ENCODE data around the gene ZNF507.
A peak's percentile ranks its signal among the peaks of the same experiment; 100 is the strongest.
"Not testable (repeated sequence)": the region's sequence is repeated elsewhere in the genome, so short reads cannot be mapped to it uniquely, and the experiment has no call there.

The ZNF507 gene

GRCh38 chr19:32368787-32369186, 23.4 kb downstream of the ZNF507 start:
- DNase-seq (ENCODE audit: low read depth), result no peak

GRCh38 chr19:32372726-32373517, 27.5 kb downstream of the ZNF507 start:
- DNase-seq (ENCODE audit: low read depth), result no peak

- DNase-seq (ENCODE audit: low read depth), result peak; percentile 100
These were observed 28.3 kb downstream of the ZNF507 start for GRCh38 chr19:32373585-32374295.

GRCh38 chr19:32374362-32374761, 29.0 kb downstream of the ZNF507 start:
- not testable (repeated sequence) for DNase-seq (ENCODE audit: low read depth)

- DNase-seq (ENCODE audit: low read depth), result not testable (repeated sequence)
These were observed 31.7 kb downstream of the ZNF507 start for GRCh38 chr19:32377088-32377487.

GRCh38 chr19:32380269-32380668, 34.9 kb downstream of the ZNF507 start:
- DNase-seq (ENCODE audit: low read depth), result no peak

GRCh38 chr19:32387701-32388392, 42.4 kb downstream of the ZNF507 start:
- peak; percentile 65 for DNase-seq (ENCODE audit: low read depth)

- no peak for DNase-seq (ENCODE audit: low read depth)
These were observed 43.0 kb downstream of the ZNF507 start for GRCh38 chr19:32388393-32388855.

- DNase-seq (ENCODE audit: low read depth), result no peak
These were observed 47.5 kb downstream of the ZNF507 start for GRCh38 chr19:32392901-32393300.

GRCh38 chr19:32396046-32396652, 50.7 kb downstream of the ZNF507 start:
- DNase-seq (ENCODE audit: low read depth), result no peak

- peak; percentile 79 for DNase-seq (ENCODE audit: low read depth)
These were observed 52.3 kb downstream of the ZNF507 start for GRCh38 chr19:32397671-32398101.

- DNase-seq (ENCODE audit: low read depth), result no peak
These were observed 56.6 kb downstream of the ZNF507 start for GRCh38 chr19:32401992-32402391.

- DNase-seq (ENCODE audit: low read depth), result no peak
These were observed 58.0 kb downstream of the ZNF507 start for GRCh38 chr19:32403291-32403995.

- DNase-seq (ENCODE audit: low read depth), result peak; percentile 25
These were observed 59.0 kb downstream of the ZNF507 start for GRCh38 chr19:32404213-32404932.

GRCh38 chr19:32404933-32405430, 59.6 kb downstream of the ZNF507 start:
- DNase-seq (ENCODE audit: low read depth), result peak; percentile 35

- peak; percentile 91 for DNase-seq (ENCODE audit: low read depth)
These were observed 60.2 kb downstream of the ZNF507 start, which contains the start of gene DPY19L3 for GRCh38 chr19:32405431-32406160. Gene DPY19L3 (plus strand): TSS chr19:32405770. CDS start chr19:32408254, 2,484 bp downstream.

GRCh38 chr19:32406161-32407003, 61.0 kb downstream of the ZNF507 start:
- peak; percentile 19 for DNase-seq (ENCODE audit: low read depth)

Measured in iris pigment epithelial cell (primary cell).